GM12878 (cell line): ENCODE measurements around the gene C2CD4D. TPM values are rescaled to one million over a fixed set of nuclear protein-coding genes. Genes with fewer than 3 reads are reported as not detected.

Experiments
- ATAC-seq: fragments of 200-7000 bp; cut with Tn5 transposase; 3 replicates; pipeline ENCODE4 v1.9.1; 2020; ENCODE audit warnings: mild to moderate bottlenecking, moderate library complexity
- BruUV-seq: library from RNA; stranded (reverse); fragments of 400-500 nt; replicated peaks from 2 replicates; lab custom pipeline; 2021; lab: Mats Ljungman, UMichigan
- CTCF ChIA-PET: fragments of 300-600 bp; sonication (Branson Sonifier 250); formaldehyde crosslinking; extraction: SDS; loops from one replicate; lab custom pipeline; 2021; ENCODE audit warnings: inconsistent platforms; lab: Yijun Ruan, JAX
- POLR2A ChIA-PET: fragments of 350-600 bp; formaldehyde crosslinking; extraction: SDS; loops from one replicate; lab custom pipeline; 2021; ENCODE audit warnings: inconsistent platforms; lab: Charles Lee
- RAD21 ChIA-PET: fragments of 300-600 bp; sonication (Branson Sonifier 250); formaldehyde crosslinking; loops from one replicate; lab custom pipeline; 2023; ENCODE audit warnings: antibody characterized with exemption; ENCODE audit not compliant: unreplicated experiment; lab: Charles Lee
- SMC1A ChIA-PET: fragments of 300-600 bp; sonication (Branson Sonifier 250); formaldehyde crosslinking; loops from one replicate; lab custom pipeline; 2023; ENCODE audit not compliant: unreplicated experiment, uncharacterized antibody; lab: Charles Lee
- DNase-seq: peaks from one replicate; pipeline ENCODE4 v3.0.0-alpha.2; 2011; ENCODE audit warnings: low read depth, low spot score
- FAIRE-seq: peaks from 3 replicates; lab custom pipeline; 2011; peaks lifted over from hg19 to GRCh38; lab: Jason Lieb, UNC
- H2AFZ ChIP-seq: 2 replicates; pipeline ENCODE4 v1.6.0; 2011; ENCODE audit warnings: low read depth, low read length, control low read depth; ENCODE audit not compliant: control insufficient read depth
- H3K27ac ChIP-seq: 2 replicates; pipeline ENCODE4 v1.5.1; 2011; ENCODE audit warnings: control low read depth; ENCODE audit not compliant: control insufficient read depth, insufficient read depth
- H3K27me3 ChIP-seq, 2 experiments: replicated peaks in 1 of 2; 2 replicates each; pipeline versions ENCODE4 v1.6.0 to v1.6.1; 2011; ENCODE audit warnings: low read length in 1 of 2; ENCODE audit not compliant: control insufficient read depth in 2 of 2, insufficient read depth in 2 of 2
- H3K36me3 ChIP-seq, 2 experiments: 2 replicates each; pipeline ENCODE4 v1.5.1; 2011; ENCODE audit warnings: low read length in 1 of 2; ENCODE audit not compliant: control insufficient read depth in 2 of 2, insufficient read depth in 2 of 2
- H3K4me1 ChIP-seq: 2 replicates; pipeline ENCODE4 v1.6.1; 2011; ENCODE audit warnings: mild to moderate bottlenecking, low read length, moderate library complexity, mixed read lengths; ENCODE audit not compliant: control insufficient read depth, insufficient read depth
- H3K4me2 ChIP-seq: 2 replicates; pipeline ENCODE4 v1.6.0; 2011; ENCODE audit warnings: control low read depth; ENCODE audit not compliant: control insufficient read depth, insufficient read depth
- H3K4me3 ChIP-seq: fragments of 200-600 bp; sonication (generic); 2 replicates; pipeline ENCODE4 v1.5.1; 2016
- H3K79me2 ChIP-seq: 2 replicates; pipeline ENCODE4 v1.6.0; 2011; ENCODE audit warnings: low read length; ENCODE audit not compliant: control insufficient read depth, insufficient read depth
- H3K9ac ChIP-seq: 2 replicates; pipeline ENCODE4 v1.8.0; 2011; ENCODE audit warnings: low read length, control low read depth, mixed read lengths; ENCODE audit not compliant: control insufficient read depth, insufficient read depth
- H3K9me3 ChIP-seq: replicated peaks from 3 replicates; pipeline ENCODE4 v1.5.1; 2011; ENCODE audit warnings: mild to moderate bottlenecking, low read length; ENCODE audit not compliant: control insufficient read depth, insufficient read depth
- H4K20me1 ChIP-seq: 2 replicates; pipeline ENCODE4 v1.6.0; 2011; ENCODE audit not compliant: control insufficient read depth, insufficient read depth
- IKZF2 ChIP-seq, 2 experiments: fragments of 450-650 bp; IDR thresholded peaks; 2 replicates each; pipeline ENCODE4 v1.6.1; 2017; ENCODE audit warnings: mild to moderate bottlenecking in 2 of 2, moderate library complexity in 2 of 2
- NR2C2 ChIP-seq: IDR thresholded peaks from 2 replicates; pipeline ENCODE4 v1.6.1; 2011; ENCODE audit warnings: borderline replicate concordance, low read depth; ENCODE audit not compliant: control insufficient read depth, insufficient read length
- ZNF207 ChIP-seq: fragments of 450-650 bp; IDR thresholded peaks from 2 replicates; pipeline ENCODE4 v1.6.1; 2014; ENCODE audit warnings: antibody characterized with exemption, mild to moderate bottlenecking, borderline replicate concordance
- WGBS: methylation state at CpG from one replicate; pipeline ENCODE4 v1.1.6; 2016; ENCODE audit warnings: low lambda C conversion rate; ENCODE audit not compliant: insufficient replicate concordance, insufficient coverage; ENCODE audit errors: missing lambda C conversion rate; 5-methylcytosine and 5-hydroxymethylcytosine counted together
- in situ Hi-C: fragments of 300-500 bp; cut with MboI; formaldehyde crosslinking; loops from 9 replicates; pipeline ENCODE4 v1.14.3; 2018; ENCODE audit warnings: mixed read lengths
- intact Hi-C: fragments of 100-400 bp; cut with micrococcal nuclease; formaldehyde crosslinking; loops from one replicate; pipeline ENCODE4 v1.14.2; 2022; ENCODE audit not compliant: unreplicated experiment
- polyA plus RNA-seq, 11 experiments: library from polyadenylated mRNA; depleted of rRNA in 4 of 11; unstranded in 6 of 11; stranded (reverse) in 5 of 11; fragments of >200 nt; fragmentation: Nextera tagmentation in 4 of 11; fragmentation: Illumina TruSeq in 1 of 11; extraction: Ambion mirVana in 4 of 11; extraction: Trizol in 1 of 11; gene quantifications; 1 replicate in 1 of 11; 2 replicates in 10 of 11; pipeline versions ENCODE4 v1.2.1 to v1.2.3, GENCODE V29; 2011 to 2016; ENCODE audit warnings: inconsistent platforms in 2 of 11, missing spikeins in 2 of 11, low read depth in 1 of 11
- total RNA-seq, 4 experiments: library from RNA; depleted of rRNA in 3 of 4; stranded (reverse); fragments of >200 nt in 3 of 4; fragmentation: Illumina TruSeq in 1 of 4; extraction: Trizol in 1 of 4; gene quantifications; 2 replicates each; pipeline versions ENCODE4 v1.2.1 to v1.2.3, GENCODE V29; 2013 to 2021
- TF ChIP-seq, protein P1 (sequence below): IDR thresholded peaks from 2 replicates; pipeline ENCODE4 v1.6.1; 2011; ENCODE audit warnings: low read depth, low read length, improper control_type of control experiment, borderline replicate concordance
- TF ChIP-seq, protein P2 (sequence below): IDR thresholded peaks from 2 replicates; pipeline ENCODE4 v1.6.1; 2012; ENCODE audit warnings: improper control_type of control experiment, low read depth, low read length; ENCODE audit not compliant: insufficient replicate concordance

The C2CD4D gene
- total and polyA plus RNA-seq, 10 of the 15 experiments (the other 5 are each of a cell fraction or from before 2014, with no cell fraction given) = 0.03 to 0.67 (median 0.13) TPM; not detected in 4

DNA sequence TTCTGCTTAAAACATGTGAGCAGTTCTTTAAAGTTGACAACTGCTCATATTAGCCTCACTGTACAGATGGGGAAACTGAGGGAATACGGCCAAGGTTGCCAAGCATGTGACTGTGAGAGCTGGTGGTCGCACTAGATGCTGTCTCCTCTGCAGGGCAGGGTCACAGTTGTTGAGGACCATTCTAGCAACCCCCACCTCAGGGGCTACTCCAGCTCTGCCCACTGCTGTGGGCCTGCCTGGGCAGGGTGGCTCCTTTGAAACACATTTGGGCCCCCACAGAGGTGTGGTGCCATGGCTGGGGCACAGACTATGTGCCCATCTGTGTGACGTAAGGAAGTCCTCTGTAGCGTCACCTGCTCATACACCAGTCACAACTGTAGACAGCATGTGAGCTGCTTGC lies 13.1 kb upstream of the C2CD4D start (continued):
- TF ChIP-seq NR2C2 (no peak), IKZF2 (IDR thresholded peaks at IDR 0.05) (no peak)
- TF ChIP-seq, protein P1, sequence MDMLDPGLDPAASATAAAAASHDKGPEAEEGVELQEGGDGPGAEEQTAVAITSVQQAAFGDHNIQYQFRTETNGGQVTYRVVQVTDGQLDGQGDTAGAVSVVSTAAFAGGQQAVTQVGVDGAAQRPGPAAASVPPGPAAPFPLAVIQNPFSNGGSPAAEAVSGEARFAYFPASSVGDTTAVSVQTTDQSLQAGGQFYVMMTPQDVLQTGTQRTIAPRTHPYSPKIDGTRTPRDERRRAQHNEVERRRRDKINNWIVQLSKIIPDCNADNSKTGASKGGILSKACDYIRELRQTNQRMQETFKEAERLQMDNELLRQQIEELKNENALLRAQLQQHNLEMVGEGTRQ = no peak

DNA sequence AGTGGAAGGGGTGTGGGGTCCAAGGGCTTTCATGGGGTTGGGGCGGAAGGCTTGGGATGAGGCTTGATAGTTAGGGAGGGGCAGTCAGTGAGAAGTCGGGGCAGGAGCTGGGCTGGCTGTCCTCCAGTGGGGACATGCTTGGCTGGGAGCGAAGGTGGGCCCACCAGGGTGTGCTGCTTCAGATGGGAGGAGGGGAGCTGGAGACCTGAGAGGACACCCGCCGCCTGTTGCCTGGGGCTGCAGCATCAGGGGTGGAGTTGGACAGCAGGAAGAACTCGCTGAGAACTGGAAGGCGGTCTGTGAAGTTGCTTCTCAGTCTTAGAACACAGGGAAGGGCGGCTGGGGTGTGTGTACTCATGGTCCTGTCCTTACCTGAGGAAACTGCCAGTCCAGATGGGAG lies 12.3 kb upstream of the C2CD4D start:
- no peak overlapping the region for H2AFZ ChIP-seq
- RAD21 ChIA-PET = no interaction called here
- WGBS = 48% methylated on average over 7 of the region's 8 CpGs

More for the DNA sequence above, 12.3 kb upstream of the C2CD4D start:
- in situ Hi-C loops (no loop called here), intact Hi-C loops (loop anchor here (2.0 kb wide), 1 partner anchor 27 kb away; no protein-coding TSS in a partner anchor)
- ATAC-seq (no peak), DNase-seq (no peak), FAIRE-seq (no peak)
- Histone ChIP-seq H3K4me2 (no peak overlapping the region), H3K27ac (no peak overlapping the region), H3K4me3 (no peak overlapping the region), H4K20me1 (no peaks in the 10 kb centered on the region), H3K79me2 (no peaks in the 10 kb centered on the region), H3K4me1 (no peaks in the 10 kb centered on the region), H3K27me3 (peaks cover 0 to 3% of the 10 kb centered on the region in 2 experiments; a peak in 1 of 4 replicates), H3K36me3 (no peaks in the 10 kb centered on the region), H3K9ac (no peak overlapping the region), H3K9me3 (no peaks in the 10 kb centered on the region)
- SMC1A ChIA-PET = no interaction called here
- CTCF ChIA-PET = no interaction called here
- POLR2A ChIA-PET = interaction anchor here (0.7 kb wide), 1 partner anchor 57 kb away, joined by 3 read pairs; the partner anchor contains the start of gene THEM4
- no peak for TF ChIP-seq ZNF207
- TF ChIP-seq, protein P2, sequence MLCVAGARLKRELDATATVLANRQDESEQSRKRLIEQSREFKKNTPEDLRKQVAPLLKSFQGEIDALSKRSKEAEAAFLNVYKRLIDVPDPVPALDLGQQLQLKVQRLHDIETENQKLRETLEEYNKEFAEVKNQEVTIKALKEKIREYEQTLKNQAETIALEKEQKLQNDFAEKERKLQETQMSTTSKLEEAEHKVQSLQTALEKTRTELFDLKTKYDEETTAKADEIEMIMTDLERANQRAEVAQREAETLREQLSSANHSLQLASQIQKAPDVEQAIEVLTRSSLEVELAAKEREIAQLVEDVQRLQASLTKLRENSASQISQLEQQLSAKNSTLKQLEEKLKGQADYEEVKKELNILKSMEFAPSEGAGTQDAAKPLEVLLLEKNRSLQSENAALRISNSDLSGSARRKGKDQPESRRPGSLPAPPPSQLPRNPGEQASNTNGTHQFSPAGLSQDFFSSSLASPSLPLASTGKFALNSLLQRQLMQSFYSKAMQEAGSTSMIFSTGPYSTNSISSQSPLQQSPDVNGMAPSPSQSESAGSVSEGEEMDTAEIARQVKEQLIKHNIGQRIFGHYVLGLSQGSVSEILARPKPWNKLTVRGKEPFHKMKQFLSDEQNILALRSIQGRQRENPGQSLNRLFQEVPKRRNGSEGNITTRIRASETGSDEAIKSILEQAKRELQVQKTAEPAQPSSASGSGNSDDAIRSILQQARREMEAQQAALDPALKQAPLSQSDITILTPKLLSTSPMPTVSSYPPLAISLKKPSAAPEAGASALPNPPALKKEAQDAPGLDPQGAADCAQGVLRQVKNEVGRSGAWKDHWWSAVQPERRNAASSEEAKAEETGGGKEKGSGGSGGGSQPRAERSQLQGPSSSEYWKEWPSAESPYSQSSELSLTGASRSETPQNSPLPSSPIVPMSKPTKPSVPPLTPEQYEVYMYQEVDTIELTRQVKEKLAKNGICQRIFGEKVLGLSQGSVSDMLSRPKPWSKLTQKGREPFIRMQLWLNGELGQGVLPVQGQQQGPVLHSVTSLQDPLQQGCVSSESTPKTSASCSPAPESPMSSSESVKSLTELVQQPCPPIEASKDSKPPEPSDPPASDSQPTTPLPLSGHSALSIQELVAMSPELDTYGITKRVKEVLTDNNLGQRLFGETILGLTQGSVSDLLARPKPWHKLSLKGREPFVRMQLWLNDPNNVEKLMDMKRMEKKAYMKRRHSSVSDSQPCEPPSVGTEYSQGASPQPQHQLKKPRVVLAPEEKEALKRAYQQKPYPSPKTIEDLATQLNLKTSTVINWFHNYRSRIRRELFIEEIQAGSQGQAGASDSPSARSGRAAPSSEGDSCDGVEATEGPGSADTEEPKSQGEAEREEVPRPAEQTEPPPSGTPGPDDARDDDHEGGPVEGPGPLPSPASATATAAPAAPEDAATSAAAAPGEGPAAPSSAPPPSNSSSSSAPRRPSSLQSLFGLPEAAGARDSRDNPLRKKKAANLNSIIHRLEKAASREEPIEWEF = no peak
- BruUV-seq = no TSS peak
